ENCODE measurements around the gene RPL26.
A peak's percentile ranks its signal among the peaks of the same experiment; 100 is the strongest.

The RPL26 gene

DNA sequence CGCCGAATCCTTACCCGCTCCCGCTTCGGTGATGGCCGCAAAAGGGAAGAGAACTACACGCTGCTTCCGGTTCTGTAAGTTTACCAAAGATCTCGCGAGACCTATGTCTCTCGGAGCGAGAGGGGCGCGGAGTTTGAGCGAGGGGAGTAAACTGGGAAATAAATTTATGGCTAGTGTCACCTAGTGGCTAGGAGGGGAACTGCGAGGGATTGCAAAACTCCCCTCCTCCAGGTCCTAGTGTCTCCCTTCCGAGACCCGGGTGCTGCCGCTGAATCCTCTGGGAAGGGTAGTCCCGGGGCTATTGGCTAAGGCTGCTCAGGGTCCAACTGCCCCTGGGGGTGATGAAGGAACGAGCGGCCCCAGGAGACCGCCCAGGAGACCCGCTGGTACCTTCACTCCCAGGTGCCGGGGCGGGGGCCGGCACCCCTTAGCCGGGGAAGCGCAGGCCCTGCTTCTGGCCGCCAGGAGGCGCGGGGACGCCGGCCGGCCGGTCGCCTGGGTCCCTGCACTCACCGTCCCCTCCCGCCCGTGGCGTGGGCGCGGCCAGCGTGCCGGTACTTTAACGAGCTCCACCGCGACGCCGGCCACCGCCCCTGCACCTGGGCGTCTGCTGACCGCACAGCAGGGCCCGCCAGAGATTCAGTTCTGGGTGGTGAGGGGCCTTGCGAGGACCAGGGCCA, at the start of gene RPL26:
RPL26 (minus strand) TSS at position 51 of the 680 bp plus-strand sequence. CDS start 883 bp downstream, outside the sequence.
- peaks cover 44% of the 10 kb centered on the region for H3K36me3 Mint-ChIP-seq (ENCODE audit: low read depth)
- H3K9me3 Mint-ChIP-seq, result no peaks in the 10 kb centered on the region
- peaks cover 46% of the 10 kb centered on the region for H3K4me1 Mint-ChIP-seq (ENCODE audit: low read depth)
- peak within 1 kb of the TSS; percentile 89 for H3K27ac Mint-ChIP-seq
- peak; percentile 93 for DNase-seq (ENCODE audit: low spot score)
- no peaks in the 10 kb centered on the region for H3K27me3 Mint-ChIP-seq (ENCODE audit: low read depth)
- H3K4me3 Mint-ChIP-seq, result peak within 1 kb of the TSS; percentile 89

DNA sequence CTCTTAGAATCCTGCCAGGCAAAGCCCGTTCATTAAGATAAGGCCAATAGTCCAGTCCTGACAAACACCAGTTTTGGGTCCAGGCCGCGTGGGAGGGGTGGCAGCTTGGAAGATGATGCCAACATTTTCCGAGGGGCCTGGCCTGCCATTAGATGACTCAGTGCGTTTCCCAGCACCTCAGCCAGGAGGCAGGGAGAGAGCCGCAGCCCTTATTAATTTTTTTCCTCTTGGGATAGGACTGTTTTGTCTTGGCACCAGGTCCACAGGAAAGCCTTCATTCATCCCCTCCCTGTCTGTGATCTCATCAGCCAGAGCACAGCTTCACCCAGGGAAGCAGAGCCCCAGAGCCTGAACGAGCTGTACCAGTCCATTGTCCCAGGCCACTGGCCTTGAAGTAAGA, 48.0 kb upstream of the RPL26 start:
- no peak for DNase-seq (ENCODE audit: low spot score)

DNA sequence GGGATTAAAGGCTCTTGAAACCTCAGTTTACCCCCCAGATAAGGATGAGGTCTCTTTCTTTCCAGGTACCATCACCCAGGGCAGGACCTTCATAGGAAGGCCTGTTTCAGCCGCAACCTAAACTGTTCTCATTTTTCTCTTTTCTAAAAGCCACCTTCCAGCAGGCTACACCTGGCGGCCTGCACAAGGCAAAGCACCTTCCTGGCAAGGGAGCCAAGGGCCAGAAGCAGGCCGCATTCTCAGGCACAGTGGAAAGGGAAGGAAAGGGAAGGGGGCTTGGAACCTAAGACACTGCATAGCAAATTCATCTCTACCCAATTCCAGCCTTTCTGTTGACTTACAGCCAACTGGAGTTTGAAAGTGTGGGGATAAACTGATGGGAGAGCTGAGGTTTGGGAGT, 43.8 kb upstream of the RPL26 start:
- H3K27ac Mint-ChIP-seq, result no peak overlapping the region
- H3K4me3 Mint-ChIP-seq, result no peak overlapping the region
- H3K36me3 Mint-ChIP-seq (ENCODE audit: low read depth), result no peaks in the 10 kb centered on the region
- H3K4me1 Mint-ChIP-seq (ENCODE audit: low read depth), result no peaks in the 10 kb centered on the region
- H3K9me3 Mint-ChIP-seq, result no peaks in the 10 kb centered on the region
- no peak for DNase-seq (ENCODE audit: low spot score)
- peaks cover 20% of the 10 kb centered on the region for H3K27me3 Mint-ChIP-seq (ENCODE audit: low read depth)

More for the DNA sequence above, 48.0 kb upstream of the RPL26 start:
- H3K27me3 Mint-ChIP-seq (ENCODE audit: low read depth), result peaks cover 4% of the 10 kb centered on the region
- H3K4me3 Mint-ChIP-seq, result no peak overlapping the region
- H3K9me3 Mint-ChIP-seq, result no peaks in the 10 kb centered on the region
- H3K4me1 Mint-ChIP-seq (ENCODE audit: low read depth), result peaks cover 3% of the 10 kb centered on the region
- no peak overlapping the region for H3K27ac Mint-ChIP-seq
- no peaks in the 10 kb centered on the region for H3K36me3 Mint-ChIP-seq (ENCODE audit: low read depth)

DNA sequence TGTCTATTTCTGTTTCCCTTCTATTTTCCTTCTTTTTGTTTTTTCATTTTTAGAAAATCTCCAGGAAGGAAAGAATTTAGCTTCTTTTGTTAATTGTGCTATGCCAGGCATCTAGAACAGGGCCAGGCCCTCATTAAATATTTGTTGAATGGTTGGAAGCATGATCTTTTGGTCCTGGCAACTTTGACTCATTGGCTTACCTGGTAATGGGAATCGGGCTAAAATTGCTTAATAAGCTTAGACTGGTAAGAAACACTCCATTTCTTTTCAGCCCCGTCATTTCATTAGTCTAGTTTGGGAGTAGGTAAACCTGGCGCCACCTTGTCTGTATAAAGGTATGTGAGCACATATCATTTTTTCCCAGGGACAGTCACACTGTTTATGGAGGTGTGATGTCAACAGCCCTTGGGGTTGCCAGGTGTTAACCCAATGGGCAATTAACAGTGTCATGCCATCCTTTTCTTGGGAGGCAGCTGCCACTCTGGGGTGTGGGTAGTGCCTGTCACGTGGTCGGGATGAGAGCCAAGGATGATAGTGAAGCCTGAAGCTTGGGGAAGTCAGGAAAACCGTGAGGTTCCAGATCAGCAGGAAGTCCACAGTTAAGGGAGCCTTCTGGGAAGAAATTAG, 43.2 kb upstream of the RPL26 start:
- no peaks in the 10 kb centered on the region for H3K4me1 Mint-ChIP-seq (ENCODE audit: low read depth)
- no peaks in the 10 kb centered on the region for H3K9me3 Mint-ChIP-seq
- H3K27me3 Mint-ChIP-seq (ENCODE audit: low read depth), result peaks cover 26% of the 10 kb centered on the region
- no peaks in the 10 kb centered on the region for H3K36me3 Mint-ChIP-seq (ENCODE audit: low read depth)
- no peak for DNase-seq (ENCODE audit: low spot score)
- H3K4me3 Mint-ChIP-seq, result no peak overlapping the region
- no peak overlapping the region for H3K27ac Mint-ChIP-seq

DNA sequence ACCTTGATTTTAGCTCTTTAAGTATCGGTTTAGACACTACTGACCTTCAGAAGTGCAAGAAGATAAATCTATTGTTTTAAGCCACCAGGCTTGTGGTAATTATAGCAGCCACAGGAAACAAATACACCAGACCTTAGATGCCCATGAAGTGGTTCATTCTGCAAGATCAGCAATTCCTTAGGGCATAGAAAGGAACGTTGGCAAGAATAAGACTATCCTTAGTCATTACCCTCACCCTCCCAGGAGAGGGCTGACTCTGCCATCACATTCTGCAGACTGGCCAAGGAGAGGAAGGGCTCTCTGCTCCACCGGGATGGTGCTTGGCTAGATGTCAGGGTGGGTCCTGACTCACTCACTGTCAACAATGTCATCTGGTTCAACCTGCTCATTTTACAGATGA, 38.6 kb upstream of the RPL26 start:
- Mint-ChIP-seq H3K9me3 (no peaks in the 10 kb centered on the region), H3K27me3 (ENCODE audit: low read depth) (peaks cover 63% of the 10 kb centered on the region), H3K27ac (no peak overlapping the region), H3K36me3 (ENCODE audit: low read depth) (no peaks in the 10 kb centered on the region), H3K4me3 (no peak overlapping the region), H3K4me1 (ENCODE audit: low read depth) (no peaks in the 10 kb centered on the region)
- no peak for DNase-seq (ENCODE audit: low spot score)

DNA sequence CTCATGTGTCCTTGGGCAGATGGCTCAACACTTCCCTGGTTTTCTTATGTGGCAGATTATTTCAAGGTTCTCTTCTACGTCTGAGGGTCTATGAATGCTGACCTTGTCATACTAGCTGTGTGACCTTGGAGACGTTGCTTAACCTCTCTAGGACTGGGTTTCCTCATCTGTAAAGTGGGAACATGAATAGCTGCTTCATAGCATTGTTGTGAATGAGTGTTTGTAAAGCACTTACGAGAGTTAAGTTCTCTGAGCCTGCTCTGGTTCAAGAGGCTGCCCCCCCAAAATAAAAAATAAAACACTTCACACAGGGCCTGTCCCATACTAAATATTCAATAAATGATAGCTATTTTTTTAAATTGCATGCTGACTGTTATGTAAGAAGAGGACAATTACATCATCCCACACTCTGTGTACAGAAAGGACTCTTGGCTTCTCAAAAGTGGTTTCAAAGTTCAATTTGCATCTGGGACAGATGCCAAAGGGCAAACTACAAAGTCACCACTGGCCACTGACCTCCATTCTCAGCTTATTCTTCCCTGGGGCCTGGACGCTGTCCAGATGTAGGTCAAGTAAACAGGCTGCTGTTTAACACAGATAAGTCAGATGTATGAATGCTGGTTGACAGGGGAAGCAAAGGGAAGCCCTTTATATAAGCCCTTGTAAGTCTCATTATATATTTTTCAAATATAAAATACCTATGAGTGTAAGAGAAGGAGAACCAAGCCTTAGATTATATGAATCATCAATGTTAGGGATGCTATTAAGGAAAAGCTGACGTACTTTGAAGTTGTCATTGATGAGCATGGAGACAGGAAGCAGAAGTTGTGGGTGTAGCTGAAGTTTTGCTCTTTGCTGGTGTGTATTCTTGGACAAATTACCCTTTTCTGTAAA, 37.3 kb upstream of the RPL26 start:
- no peak overlapping the region for H3K4me3 Mint-ChIP-seq
- H3K4me1 Mint-ChIP-seq (ENCODE audit: low read depth), result no peaks in the 10 kb centered on the region
- no peak overlapping the region for H3K27ac Mint-ChIP-seq
- no peaks in the 10 kb centered on the region for H3K9me3 Mint-ChIP-seq
- peaks cover 73% of the 10 kb centered on the region for H3K27me3 Mint-ChIP-seq (ENCODE audit: low read depth)
- DNase-seq (ENCODE audit: low spot score), result no peak
- no peaks in the 10 kb centered on the region for H3K36me3 Mint-ChIP-seq (ENCODE audit: low read depth)

DNA sequence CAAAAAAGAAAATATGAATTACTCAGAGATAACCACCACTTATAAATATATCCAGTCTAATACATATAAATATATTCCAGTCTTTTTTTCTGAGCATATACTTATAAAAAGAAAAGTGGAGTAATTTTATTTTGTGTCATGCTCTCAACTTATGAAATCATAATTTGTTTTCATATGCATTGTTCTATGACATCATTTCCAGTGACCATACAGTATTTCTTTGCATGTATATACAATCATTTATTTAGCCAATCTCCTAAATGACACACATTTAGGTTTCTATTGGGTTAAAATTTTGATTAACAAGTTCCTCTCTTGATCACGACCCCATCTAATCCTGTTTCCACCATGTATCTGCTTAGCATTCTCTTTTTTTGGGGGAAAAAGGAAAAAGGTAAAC, 36.3 kb upstream of the RPL26 start:
- H3K9me3 Mint-ChIP-seq, result no peaks in the 10 kb centered on the region
- H3K4me3 Mint-ChIP-seq, result no peak overlapping the region
- H3K4me1 Mint-ChIP-seq (ENCODE audit: low read depth), result no peaks in the 10 kb centered on the region
- H3K36me3 Mint-ChIP-seq (ENCODE audit: low read depth), result no peaks in the 10 kb centered on the region
- H3K27me3 Mint-ChIP-seq (ENCODE audit: low read depth), result peaks cover 77% of the 10 kb centered on the region
- no peak overlapping the region for H3K27ac Mint-ChIP-seq
- DNase-seq (ENCODE audit: low spot score), result no peak

DNA sequence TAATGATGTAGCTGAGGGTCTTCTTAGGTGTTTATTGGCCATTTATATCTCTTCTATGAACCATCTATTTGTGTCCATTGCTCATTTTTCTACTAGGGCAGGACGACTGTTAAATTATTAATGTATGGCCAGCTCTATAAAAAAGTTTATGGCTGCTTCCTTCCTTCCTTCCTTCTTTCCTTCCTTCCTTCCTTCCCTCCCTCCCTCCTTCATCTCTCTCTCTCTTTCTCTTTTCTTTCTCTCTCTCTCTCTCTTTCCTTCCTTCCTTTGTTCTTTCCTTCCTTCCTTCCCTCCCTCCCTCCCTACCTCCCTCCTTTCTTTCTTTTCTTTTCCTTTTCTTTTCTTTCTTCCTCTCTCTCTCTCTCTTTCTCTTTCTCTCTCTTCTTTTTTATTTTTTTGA, 35.5 kb upstream of the RPL26 start:
- DNase-seq (ENCODE audit: low spot score), result no peak
- H3K27me3 Mint-ChIP-seq (ENCODE audit: low read depth), result peaks cover 78% of the 10 kb centered on the region
- peaks cover 2% of the 10 kb centered on the region for H3K4me1 Mint-ChIP-seq (ENCODE audit: low read depth)
- H3K9me3 Mint-ChIP-seq, result no peaks in the 10 kb centered on the region
- no peak overlapping the region for H3K4me3 Mint-ChIP-seq
- no peak overlapping the region for H3K27ac Mint-ChIP-seq
- H3K36me3 Mint-ChIP-seq (ENCODE audit: low read depth), result no peaks in the 10 kb centered on the region

DNA sequence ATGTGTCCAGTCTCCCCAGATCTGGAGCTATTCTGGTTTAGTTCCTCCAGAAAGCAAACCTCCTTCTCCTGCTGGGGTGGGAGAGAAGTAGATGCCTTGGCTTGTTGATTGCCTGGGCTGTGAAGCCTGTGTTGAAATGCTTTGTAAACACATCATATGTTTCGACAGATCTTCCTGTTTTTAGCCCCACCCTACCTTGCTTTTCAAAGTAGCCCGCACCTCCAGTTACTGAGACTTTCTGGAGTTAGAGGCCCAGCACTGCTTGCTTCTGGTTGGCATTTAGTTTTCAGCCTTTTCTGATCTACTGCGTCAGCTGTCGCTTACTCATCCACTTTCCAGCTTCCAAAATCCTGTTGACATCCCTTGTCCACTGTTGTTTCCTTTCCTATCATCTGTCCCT, 34.8 kb upstream of the RPL26 start:
- Mint-ChIP-seq H3K4me3 (no peak overlapping the region), H3K36me3 (ENCODE audit: low read depth) (no peaks in the 10 kb centered on the region), H3K4me1 (ENCODE audit: low read depth) (peaks cover 7% of the 10 kb centered on the region), H3K9me3 (no peaks in the 10 kb centered on the region), H3K27ac (no peak overlapping the region), H3K27me3 (ENCODE audit: low read depth) (peaks cover 81% of the 10 kb centered on the region)
- DNase-seq (ENCODE audit: low spot score), result no peak

DNA sequence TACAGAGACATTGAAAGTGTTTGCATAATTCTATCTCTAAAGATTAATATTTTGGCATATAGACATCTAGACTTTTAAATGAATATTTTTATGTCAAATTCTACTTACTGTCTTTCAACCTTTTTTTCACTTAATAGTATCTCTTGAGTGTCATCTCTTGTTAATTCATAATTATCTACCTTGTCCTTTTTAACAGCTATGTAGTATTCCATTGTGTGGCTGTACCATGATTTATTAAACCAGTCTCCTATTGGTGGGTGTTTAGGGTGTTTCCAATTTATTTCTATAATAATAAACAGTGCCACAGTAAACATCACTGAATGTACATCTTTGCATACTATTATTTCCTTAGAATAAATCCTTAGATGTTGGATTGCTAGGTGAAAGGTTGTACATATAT, 30.9 kb upstream of the RPL26 start:
- H3K4me3 Mint-ChIP-seq, result no peak overlapping the region
- DNase-seq (ENCODE audit: low spot score), result no peak
- H3K4me1 Mint-ChIP-seq (ENCODE audit: low read depth), result peaks cover 15% of the 10 kb centered on the region
- no peaks in the 10 kb centered on the region for H3K9me3 Mint-ChIP-seq
- H3K27me3 Mint-ChIP-seq (ENCODE audit: low read depth), result peaks cover 72% of the 10 kb centered on the region
- no peaks in the 10 kb centered on the region for H3K36me3 Mint-ChIP-seq (ENCODE audit: low read depth)
- no peak overlapping the region for H3K27ac Mint-ChIP-seq

DNA sequence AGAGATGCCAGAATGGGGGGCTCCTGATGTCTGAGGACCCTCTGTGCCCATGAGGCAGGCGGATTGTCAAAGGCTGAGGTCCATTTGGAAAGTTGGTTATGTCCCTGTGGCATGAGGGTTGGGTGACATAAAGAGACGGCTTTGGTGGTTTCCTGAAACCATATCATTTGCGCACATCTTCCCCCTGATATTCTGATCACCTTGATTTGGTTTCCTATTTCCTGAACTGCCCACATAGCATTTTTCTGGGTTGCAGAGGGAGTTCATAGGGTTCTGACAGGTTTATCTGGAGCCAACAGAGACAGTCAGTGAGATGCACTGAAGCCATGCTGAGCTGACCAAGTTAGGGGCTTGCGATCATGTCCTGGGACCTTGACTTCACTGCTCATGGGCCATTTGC, 30.3 kb upstream of the RPL26 start:
- H3K4me3 Mint-ChIP-seq, result no peak overlapping the region
- H3K27ac Mint-ChIP-seq, result no peak overlapping the region
- no peaks in the 10 kb centered on the region for H3K9me3 Mint-ChIP-seq
- H3K36me3 Mint-ChIP-seq (ENCODE audit: low read depth), result no peaks in the 10 kb centered on the region
- H3K4me1 Mint-ChIP-seq (ENCODE audit: low read depth), result peaks cover 15% of the 10 kb centered on the region
- H3K27me3 Mint-ChIP-seq (ENCODE audit: low read depth), result peaks cover 66% of the 10 kb centered on the region
- no peak for DNase-seq (ENCODE audit: low spot score)

DNA sequence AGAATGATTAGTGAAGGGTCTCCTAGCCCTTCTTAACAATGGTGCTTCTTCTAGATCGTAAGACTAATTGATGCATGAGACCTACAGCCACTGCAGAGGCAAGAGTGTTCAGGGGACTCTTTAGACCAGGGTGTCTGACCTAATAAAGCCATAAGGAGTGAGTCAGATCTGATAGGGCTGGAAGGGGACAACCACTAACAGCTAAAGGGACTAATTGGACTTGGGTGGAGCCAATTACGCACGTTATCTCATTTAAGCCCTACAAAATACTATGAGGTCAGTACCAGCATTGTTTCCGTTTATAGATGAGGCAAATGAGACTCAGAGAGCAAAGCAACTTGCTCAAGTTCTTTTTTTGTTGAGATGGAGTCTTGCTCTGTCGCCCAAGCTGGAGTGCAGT, 29.1 kb upstream of the RPL26 start:
- Mint-ChIP-seq H3K27ac (no peak overlapping the region), H3K4me3 (no peak overlapping the region), H3K9me3 (no peaks in the 10 kb centered on the region), H3K27me3 (ENCODE audit: low read depth) (peaks cover 56% of the 10 kb centered on the region), H3K4me1 (ENCODE audit: low read depth) (peaks cover 16% of the 10 kb centered on the region), H3K36me3 (ENCODE audit: low read depth) (no peaks in the 10 kb centered on the region)
- DNase-seq (ENCODE audit: low spot score), result no peak

DNA sequence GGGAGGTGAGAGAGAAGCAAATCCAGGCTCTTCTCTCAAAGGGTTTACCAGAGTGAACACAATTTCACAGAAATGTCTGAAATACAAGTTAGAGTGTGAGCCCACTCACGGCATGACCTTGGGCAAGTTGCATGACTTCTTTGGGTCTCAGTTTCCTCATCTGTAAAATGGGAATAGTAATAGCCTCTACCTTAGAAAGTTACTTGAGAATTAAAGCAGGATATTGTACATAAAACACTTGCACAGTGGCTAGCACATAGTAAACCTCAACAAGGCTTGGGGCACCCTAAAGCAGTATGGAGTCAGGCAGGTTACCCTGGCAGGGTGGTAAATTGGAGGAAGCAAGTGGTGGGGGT, 27.9 kb upstream of the RPL26 start:
- H3K27me3 Mint-ChIP-seq (ENCODE audit: low read depth), result peaks cover 44% of the 10 kb centered on the region
- H3K9me3 Mint-ChIP-seq, result no peaks in the 10 kb centered on the region
- H3K36me3 Mint-ChIP-seq (ENCODE audit: low read depth), result no peaks in the 10 kb centered on the region
- no peak overlapping the region for H3K4me3 Mint-ChIP-seq
- H3K27ac Mint-ChIP-seq, result no peak overlapping the region
- H3K4me1 Mint-ChIP-seq (ENCODE audit: low read depth), result peaks cover 16% of the 10 kb centered on the region
- DNase-seq (ENCODE audit: low spot score), result no peak

All from T-helper 2 cell treated with Interferon-gamma antibody and Interleukin-4, amounts not matched to agents 5 μg/mL and 100 μg/mL, for 36 hours (primary cell).